HuH-7 (cell line): Measurements from ENCODE around the gene PLN.
A peak's percentile ranks its signal among the peaks of the same experiment; 100 is the strongest.

Experiments used
- DNase-seq: peaks from one replicate; pipeline ENCODE4 v3.0.0; 2011; ENCODE audit warnings: low spot score

PLN gene

DNA sequence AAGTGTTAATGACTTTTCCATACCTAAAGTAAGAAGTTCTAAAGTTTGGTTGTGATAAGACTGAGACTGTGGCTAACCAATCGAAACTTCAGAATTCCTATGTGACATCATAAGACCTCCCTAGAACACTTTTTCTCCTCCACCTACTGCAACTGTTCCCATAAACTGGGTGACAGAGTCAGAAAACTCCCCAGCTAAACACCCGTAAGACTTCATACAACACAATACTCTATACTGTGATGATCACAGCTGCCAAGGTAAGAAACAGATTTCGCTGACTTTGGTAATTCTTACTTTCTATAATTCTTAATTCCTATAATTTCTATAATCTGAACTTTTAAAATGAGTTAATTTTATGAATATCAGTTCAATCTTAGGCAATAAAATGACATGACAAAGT, at the start of gene PLN:
TSS of gene PLN (plus strand) at position 161 of the 400 bp plus-strand sequence. CDS start 10,626 bp downstream, outside the sequence.
- no peak for DNase-seq

- no peak for DNase-seq
Measured at GRCh38 chr6:118500130-118501015, 47.7 kb upstream of the PLN start.

DNA sequence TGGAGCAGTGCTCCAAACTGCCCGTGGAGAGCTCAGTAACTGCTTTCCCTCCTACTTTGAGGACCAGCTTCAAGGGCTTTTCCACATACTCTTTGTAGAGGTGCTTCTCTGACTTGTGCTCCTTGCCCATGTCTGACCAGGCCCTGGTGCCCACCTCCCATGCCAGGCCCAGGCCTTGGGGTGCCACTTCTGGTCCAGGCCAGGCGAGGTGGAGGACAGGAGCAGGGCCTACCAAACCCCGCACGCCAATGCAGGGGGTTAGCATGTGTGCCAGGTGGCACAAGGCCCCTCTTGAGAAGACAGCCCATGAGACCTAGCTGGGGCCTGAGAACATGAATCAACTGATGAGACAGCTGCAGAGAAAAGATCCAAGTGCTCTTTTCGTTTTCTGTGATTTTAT, 47.0 kb upstream of the PLN start:
- no peak for DNase-seq

DNA sequence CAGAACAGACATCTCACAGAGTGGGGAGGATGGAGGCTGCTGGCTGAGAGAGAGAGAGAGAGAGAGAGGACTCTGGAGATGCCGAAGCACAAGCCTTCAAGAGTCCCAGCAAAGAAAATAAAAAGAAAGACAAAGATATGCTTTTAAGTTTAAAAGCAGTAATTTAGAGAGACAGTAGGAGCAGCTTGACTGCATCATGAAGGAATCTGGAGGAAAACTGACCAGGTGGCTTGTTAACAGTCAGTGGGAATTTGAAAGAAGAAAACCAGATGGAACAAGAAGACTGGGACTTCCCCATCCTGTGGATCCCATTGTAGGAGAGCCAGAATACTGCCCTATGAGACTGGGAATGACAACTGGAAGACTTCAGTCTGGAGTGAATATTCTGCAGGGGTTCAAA, 46.3 kb upstream of the PLN start:
- no peak for DNase-seq

- DNase-seq = no peak
Measured at GRCh38 chr6:118502169-118502568, 45.9 kb upstream of the PLN start.

GRCh38 chr6:118504611-118505010, 43.5 kb upstream of the PLN start:
- DNase-seq = no peak

- DNase-seq = no peak
Measured at GRCh38 chr6:118505656-118506055, 42.4 kb upstream of the PLN start.

GRCh38 chr6:118506071-118506638, 41.9 kb upstream of the PLN start:
- DNase-seq = no peak

DNA sequence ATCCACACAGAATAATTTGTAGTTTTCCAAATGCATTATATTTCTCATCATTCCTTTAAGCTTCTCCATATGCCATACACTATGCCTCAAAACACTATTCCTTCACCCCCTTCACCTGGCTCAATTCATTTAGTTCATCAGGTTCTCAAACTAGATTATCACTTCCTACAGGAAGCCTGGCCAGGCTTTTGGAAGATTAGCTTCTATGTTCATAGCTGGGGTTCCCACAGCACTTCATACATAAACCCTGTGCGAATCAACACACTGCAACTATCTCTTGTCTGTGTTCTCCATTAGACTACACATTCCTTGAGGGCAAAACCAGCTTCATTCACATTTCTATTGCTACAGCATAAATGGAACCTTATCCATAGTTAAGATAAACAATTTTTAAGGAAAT, 40.5 kb upstream of the PLN start:
- DNase-seq = no peak

- DNase-seq = peak; percentile 4
Measured at GRCh38 chr6:118509009-118509617, 39.0 kb upstream of the PLN start.

DNA sequence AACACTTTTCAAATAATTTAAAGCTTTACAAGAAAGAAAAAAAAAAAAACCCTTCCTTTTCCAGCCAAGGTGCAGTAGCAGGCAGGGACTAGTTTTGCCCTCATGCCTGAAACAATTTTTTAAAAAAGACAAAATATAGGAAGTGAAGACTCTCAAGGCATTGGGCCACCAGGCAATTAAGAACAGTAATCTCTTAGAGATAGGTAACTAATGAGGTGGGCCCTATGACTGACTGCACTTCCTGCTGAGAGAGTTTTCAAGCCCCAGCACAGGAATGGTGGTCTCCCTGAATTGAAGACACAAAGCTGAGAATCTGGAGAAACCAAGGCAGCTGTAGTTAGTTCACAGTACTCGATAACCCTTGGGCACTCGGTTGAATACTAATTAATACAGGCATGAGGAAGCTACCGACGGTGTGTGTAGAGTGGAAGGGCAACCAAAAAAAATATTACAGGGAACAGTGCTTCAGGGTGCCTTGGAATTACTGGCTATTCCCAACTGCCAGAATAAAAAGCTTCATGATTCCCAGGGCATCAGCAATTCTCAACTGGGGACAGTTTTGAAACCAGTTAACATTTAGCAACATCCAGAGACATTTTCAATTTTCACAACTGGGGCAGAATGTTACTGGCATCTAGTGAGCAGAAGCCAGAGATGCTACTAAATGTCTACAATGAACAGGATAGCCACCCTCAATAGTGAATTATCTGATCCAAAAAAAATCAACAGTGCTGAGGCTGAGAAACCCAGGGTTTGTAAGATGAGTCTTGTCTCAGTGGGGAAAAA, 36.0 kb upstream of the PLN start:
- DNase-seq = no peak

DNA sequence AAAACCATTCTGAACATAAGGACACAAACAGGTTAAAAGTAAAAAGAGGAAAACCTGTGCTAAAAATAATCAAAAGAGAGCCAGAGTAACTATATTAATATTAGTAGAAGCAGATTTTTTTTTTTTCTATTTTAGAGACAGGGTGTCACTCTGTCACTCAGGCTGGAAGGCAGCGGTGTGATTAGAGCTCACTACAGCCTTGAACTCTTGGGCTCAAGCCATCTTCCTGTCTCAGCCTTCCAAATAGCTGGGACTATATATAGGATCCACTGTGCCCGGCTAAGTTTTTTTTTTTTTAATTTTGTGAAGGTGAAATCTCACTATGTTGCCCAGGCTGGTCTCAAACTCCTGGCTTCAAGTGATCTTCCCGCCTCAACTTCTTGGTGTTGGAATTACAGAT, 33.4 kb upstream of the PLN start:
- no peak for DNase-seq

- no peak for DNase-seq
Measured at GRCh38 chr6:118522422-118522821, 25.7 kb upstream of the PLN start.

DNA sequence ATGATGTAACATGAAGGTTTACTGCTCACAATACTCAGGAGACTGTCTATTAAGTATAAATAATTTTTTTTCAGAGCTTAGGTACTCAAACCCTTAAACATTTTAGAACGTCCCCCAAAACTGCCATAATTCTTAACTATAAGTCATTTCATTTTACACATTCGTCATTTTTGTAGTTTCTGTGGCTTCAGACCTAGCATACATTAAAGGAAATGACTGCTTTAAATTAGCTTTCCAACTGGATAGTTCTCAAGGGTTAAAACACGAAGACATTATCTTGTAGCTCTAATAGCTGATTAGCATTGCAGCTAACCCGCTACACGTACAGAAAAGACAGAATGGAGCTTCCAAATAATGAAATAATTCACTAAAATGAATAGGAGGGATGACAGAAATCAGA, 24.9 kb upstream of the PLN start:
- DNase-seq = no peak

- no peak for DNase-seq
Measured at GRCh38 chr6:118524686-118525085, 23.4 kb upstream of the PLN start.

DNA sequence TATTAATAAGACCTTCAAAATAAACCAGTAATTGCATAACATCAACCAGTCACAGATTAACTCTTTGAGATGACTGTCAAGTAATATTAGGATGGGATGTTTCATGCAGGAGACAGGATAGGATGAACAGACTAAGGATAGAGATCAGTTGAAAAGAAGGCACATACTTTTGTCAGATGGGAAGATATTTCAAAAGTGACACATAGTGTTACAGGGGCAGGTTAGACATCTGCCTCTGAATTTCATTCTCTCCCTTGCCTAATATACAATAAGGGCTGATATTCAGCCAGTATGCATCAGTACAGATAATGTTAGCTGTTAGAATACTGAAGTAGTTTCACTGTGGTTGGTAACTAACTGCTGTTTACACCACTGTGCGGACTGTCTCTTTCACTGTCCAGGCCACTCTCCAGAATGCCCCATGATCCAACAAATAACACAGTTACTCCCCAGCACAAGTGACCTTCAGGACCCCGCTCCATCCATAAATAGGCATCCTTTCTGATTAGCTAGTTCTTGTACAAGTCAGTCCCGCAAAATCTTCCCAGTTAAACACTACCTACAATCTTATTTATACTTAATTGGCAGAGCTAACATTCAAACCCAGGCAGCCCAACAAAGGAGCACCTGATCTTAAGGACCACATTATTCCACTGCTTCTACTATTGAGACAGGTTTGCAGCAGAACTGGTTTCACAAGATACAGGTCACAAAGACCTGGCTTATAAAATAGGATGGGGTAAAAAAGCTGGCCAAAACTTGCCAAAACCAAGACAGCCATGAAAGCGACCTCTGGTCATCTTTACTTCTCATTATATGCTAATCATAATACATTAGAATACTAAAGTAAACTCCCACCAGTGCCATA, 21.9 kb upstream of the PLN start:
- no peak for DNase-seq

DNA sequence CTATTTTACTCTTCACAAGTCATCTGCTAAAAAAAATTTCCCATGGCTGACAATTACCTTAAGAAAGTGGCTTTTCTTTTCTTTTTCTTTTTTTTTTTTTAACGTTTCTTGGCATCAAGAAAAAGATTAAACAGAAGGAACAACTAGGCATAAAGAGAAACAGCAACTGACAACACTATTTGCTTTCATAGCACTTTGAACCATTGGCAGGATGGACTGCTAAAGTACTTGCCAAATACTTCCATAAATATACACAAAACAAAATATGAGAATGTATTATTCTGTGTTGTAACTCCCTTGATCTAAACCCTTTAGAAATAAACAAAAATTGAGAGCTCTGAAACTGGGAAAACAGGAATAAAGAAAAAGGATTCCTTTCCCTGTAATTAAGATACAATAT, 20.0 kb upstream of the PLN start:
- no peak for DNase-seq

- DNase-seq = no peak
Measured at GRCh38 chr6:118529756-118530155, 18.3 kb upstream of the PLN start.

DNA sequence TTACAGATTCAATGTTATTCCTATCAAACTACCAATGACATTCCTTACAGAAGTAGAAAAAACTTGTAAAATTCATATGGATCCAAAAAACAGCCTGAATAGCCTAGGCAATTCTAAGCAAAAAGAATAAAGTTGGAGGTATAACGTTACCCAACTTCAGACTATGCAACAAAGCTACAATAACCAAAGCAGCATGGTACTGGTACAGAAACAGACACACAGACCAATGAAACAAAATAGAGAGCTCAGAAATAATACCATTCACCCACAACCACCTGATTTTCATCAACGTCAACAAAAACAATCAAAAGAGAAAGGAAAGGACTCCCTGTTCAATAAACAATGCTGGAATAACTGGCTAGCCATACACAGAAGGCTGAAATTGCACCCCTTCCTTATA, 17.2 kb upstream of the PLN start:
- DNase-seq = no peak

DNA sequence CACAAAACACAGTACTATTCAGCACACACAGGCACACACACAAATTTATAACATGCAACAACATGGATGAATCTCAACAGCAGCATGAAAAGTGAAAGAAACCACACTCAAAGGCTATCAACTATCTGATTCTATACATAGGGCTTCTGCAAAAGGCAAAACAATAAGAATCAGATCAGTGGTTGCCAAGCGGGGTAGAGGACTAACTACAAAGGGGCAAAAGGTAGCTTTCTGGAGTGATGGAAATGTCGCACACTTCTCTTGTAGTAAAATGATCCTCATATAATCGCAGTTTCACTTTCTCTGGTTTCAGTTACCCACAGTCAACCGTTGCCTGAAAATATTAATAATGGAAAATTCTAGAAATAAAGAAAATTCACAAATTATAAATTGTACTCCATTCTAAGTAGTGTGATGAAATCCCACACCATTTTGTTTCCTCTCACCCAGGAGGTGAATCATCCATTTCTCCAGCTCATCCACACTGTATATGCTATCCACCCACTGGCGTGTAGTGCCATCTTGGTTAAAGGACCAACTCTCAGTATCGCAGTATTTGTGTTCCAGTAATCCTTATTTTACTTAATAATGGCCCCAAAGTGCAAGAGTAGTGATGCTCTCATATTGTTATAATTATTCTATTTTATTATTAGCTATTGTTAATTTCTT, 12.8 kb upstream of the PLN start:
- no peak for DNase-seq

- DNase-seq = no peak
Measured at GRCh38 chr6:118536478-118536877, 11.6 kb upstream of the PLN start.
